Colonic mucosa (tissue), 4 donors: Measurements from ENCODE around the gene SLC9A3. TPM values are rescaled to one million over a fixed set of nuclear protein-coding genes. Genes with fewer than 3 reads are reported as not detected.

Experiments used
- DNase-seq: peaks from one replicate; pipeline ENCODE4 v3.0.0-alpha.2; 2020
- H3K27ac ChIP-seq: fragments of 200-600 bp; one replicate; pipeline ENCODE4 v1.8.0; 2021
- H3K27me3 ChIP-seq: fragments of 200-600 bp; one replicate; pipeline ENCODE4 v1.8.0; 2021
- H3K36me3 ChIP-seq: fragments of 200-600 bp; one replicate; pipeline ENCODE4 v1.8.0; 2021
- H3K4me1 ChIP-seq: fragments of 200-600 bp; one replicate; pipeline ENCODE4 v1.8.0; 2021; ENCODE audit warnings: mild to moderate bottlenecking
- H3K4me3 ChIP-seq: fragments of 200-600 bp; one replicate; pipeline ENCODE4 v1.8.0; 2021
- H3K9ac ChIP-seq, 2 donors: one replicate each; pipeline ENCODE4 v1.7.0; 2013; ENCODE audit warnings: control low read depth in 2 of 2, low read depth in 2 of 2, low read length in 2 of 2
- H3K9me3 ChIP-seq: fragments of 200-600 bp; one replicate; pipeline ENCODE4 v1.8.0; 2021
- intact Hi-C: fragments of 100-400 bp; cut with DNase I; formaldehyde crosslinking; loops from one replicate; pipeline ENCODE4 v1.14.1; 2022
- total RNA-seq, 2 donors: library from RNA; stranded (reverse); fragmentation: NEBNext Ultra II Directional in 1 of 2; extraction: Animal tissue kit (Norgen Biotek cat#: 25700) in 1 of 2; gene quantifications; one replicate each; pipeline ENCODE4 v1.2.1, GENCODE V29; 2021
- TF ChIP-seq, protein P1 (sequence below): fragments of 200-600 bp; IDR thresholded peaks from one replicate; pipeline ENCODE4 v1.8.0; 2022; ENCODE audit warnings: antibody characterized with exemption, mild to moderate bottlenecking
- donor health status: healthy.
- donor health status: DM: no; HTN: no; CAD: no.
- donor health status: DM: no; HTN: no; CAD: no.

Gene SLC9A3
- total RNA-seq, 2 donors from 2014 or later = 70.0 to 78.8 TPM

- no peaks in the 10 kb centered on the region for H3K4me1 ChIP-seq
- DNase-seq = no peak
- H3K4me3 ChIP-seq = no peak overlapping the region
- H3K27ac ChIP-seq = no peak overlapping the region
- intact Hi-C loops = no loop called here
- no peak overlapping the region for H3K9ac ChIP-seq
- TF ChIP-seq, protein P1, sequence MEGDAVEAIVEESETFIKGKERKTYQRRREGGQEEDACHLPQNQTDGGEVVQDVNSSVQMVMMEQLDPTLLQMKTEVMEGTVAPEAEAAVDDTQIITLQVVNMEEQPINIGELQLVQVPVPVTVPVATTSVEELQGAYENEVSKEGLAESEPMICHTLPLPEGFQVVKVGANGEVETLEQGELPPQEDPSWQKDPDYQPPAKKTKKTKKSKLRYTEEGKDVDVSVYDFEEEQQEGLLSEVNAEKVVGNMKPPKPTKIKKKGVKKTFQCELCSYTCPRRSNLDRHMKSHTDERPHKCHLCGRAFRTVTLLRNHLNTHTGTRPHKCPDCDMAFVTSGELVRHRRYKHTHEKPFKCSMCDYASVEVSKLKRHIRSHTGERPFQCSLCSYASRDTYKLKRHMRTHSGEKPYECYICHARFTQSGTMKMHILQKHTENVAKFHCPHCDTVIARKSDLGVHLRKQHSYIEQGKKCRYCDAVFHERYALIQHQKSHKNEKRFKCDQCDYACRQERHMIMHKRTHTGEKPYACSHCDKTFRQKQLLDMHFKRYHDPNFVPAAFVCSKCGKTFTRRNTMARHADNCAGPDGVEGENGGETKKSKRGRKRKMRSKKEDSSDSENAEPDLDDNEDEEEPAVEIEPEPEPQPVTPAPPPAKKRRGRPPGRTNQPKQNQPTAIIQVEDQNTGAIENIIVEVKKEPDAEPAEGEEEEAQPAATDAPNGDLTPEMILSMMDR = no peak
- H3K9me3 ChIP-seq = no peaks in the 10 kb centered on the region
- H3K27me3 ChIP-seq = peaks cover 54% of the 10 kb centered on the region
- no peaks in the 10 kb centered on the region for H3K36me3 ChIP-seq
These were observed 6.0 kb upstream of the SLC9A3 start for GRCh38 chr5:530001-530955.

DNA sequence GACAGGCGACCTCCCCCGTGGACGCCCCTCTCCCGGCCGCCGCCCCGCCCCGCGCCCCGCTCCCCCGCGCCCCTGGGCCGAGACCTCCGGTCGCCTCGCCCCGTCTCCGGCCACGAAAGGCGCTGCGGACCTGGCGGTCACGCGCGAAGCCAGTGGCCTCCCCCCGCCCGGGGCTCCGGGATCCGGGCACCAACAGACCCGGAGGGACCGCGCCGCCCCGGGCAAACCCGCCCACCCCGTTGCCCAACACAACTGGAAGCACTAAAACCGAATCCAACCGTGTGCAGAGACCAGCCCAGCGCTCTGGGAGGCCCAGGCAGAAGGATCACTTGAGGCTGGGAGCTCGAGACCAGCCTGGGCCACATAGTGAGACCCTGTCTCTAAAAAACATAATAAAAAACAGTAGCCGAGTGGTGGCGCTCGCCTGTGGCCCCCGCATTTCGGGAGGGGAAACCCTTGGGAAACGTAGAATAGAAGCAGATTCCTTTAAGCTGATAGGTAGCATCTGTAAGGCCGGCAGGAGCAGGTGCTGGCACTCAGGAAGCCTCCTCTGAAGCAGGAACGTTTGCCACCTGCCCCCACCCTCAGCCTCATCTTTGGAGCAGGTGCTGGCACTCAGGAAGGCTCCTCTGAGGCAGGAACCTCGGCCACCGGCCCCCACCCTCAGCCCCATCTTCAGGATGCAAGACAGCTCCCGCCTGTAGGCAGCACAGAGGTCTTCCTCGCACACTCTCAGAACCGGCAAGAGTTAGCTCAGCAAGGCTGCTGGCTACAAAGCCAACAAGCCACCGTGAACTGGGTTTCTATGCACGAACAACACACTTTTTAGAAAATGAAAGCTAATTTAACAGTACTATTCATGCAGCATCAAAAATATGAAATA is 4.6 kb upstream of the SLC9A3 start:
- no peaks in the 10 kb centered on the region for H3K9me3 ChIP-seq
- peaks cover 66% of the 10 kb centered on the region for H3K27me3 ChIP-seq
- H3K27ac ChIP-seq = no peak overlapping the region
- TF ChIP-seq, protein P1 = no peak
- no peak overlapping the region for H3K4me3 ChIP-seq
- no peak overlapping the region for H3K9ac ChIP-seq
- no peaks in the 10 kb centered on the region for H3K36me3 ChIP-seq
- peaks cover under 1% of the 10 kb centered on the region for H3K4me1 ChIP-seq
- intact Hi-C loops = no loop called here
- no peak for DNase-seq

DNA sequence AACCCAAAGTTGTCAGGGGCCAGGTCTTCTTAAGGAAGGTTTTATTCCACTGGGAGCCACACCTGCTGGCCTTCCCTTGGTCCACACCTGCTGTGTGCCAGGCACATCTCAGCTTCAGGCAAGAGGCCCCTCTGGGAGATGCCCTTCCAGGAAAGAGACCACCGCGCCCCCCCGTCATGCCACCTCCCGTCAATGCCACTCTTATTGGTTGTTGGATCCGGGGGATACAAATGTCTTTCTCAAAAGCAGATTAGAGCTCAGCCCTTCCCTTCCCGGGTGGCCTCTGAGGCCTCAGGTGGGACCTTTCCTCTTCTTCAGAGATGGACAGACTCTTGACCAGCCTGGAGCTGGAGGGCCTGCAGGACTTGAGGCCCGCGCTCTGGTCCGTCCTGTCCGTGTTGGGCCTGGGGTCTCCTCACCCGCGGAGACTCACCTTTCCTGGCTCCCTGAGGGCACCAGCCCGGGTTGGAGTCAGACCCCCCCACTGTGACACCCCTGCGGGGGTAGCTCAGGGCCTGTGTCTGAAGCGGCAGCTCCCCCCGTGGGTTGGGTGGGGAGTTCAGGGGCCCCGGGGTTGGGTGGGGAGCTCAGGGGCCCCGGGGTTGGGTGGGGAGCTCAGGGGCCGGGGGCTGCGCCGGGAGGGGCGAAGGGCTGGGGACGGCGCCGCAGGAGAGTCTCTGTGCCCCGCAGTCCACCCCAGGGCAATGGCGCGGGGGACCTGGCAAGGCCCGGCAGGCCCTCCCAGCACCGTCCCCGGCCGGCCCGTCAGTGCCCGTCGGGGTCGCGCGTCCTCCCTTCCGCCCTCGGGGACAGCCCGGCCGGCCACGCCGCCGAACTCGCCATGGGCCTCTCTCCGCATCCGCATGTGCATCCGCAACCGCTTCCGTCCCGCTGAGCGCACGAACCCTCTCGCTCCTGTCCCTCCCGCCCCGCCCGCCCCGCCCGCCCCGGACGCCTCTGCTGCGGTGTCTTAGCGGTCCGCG is 3.7 kb upstream of the SLC9A3 start:
- intact Hi-C loops = no loop called here
- Histone ChIP-seq H3K36me3 (no peaks in the 10 kb centered on the region), H3K4me3 (no peak overlapping the region), H3K27me3 (peaks cover 68% of the 10 kb centered on the region), H3K4me1 (peaks cover 4% of the 10 kb centered on the region), H3K27ac (no peak overlapping the region), H3K9me3 (no peaks in the 10 kb centered on the region), H3K9ac (no peak overlapping the region)
- no peak for DNase-seq
- TF ChIP-seq, protein P1 = no peak

GRCh38 chr5:526456-527088 is 2.3 kb upstream of the SLC9A3 start:
- TF ChIP-seq, protein P1 = no peak
- DNase-seq = no peak
- intact Hi-C loops = no loop called here
- Histone ChIP-seq H3K36me3 (no peaks in the 10 kb centered on the region), H3K4me1 (peaks cover 4% of the 10 kb centered on the region), H3K9me3 (no peaks in the 10 kb centered on the region), H3K4me3 (no peak overlapping the region), H3K27me3 (peaks cover 72% of the 10 kb centered on the region), H3K27ac (no peak overlapping the region), H3K9ac (no peak overlapping the region)
